A673 (cell line): ENCODE measurements around the gene EYS. TPM values are rescaled to one million over a fixed set of nuclear protein-coding genes. Genes with fewer than 3 reads are reported as not detected.

Experiments used
- BruUV-seq: library from RNA; stranded (reverse); fragments of 400-500 nt; replicated peaks from 2 replicates; lab custom pipeline; 2021; lab: Mats Ljungman, UMichigan
- CTCF ChIA-PET: fragments of 300-600 bp; sonication (Branson Sonifier 250); formaldehyde crosslinking; loops from one replicate; lab custom pipeline; 2022; ENCODE audit warnings: antibody characterized with exemption; lab: Charles Lee
- POLR2A ChIA-PET: fragments of 300-600 bp; sonication (Branson Sonifier 250); formaldehyde crosslinking; loops from one replicate; lab custom pipeline; 2022; ENCODE audit warnings: antibody characterized with exemption; ENCODE audit not compliant: low non-redundant PET; lab: Charles Lee
- DNase-seq: peaks from one replicate; pipeline ENCODE4 v3.0.0-alpha.2; 2015; ENCODE audit warnings: low spot score
- H3K27ac ChIP-seq: fragments of 200-600 bp; sonication (generic); 2 replicates; pipeline ENCODE4 v1.5.1; 2016; ENCODE audit warnings: mixed run types, low read depth, mild to moderate bottlenecking, mixed read lengths, antibody characterized with exemption, low read length; ENCODE audit not compliant: poor library complexity, severe bottlenecking
- H3K27me3 ChIP-seq: fragments of 200-600 bp; sonication (generic); replicated peaks from 2 replicates; pipeline ENCODE4 v1.6.1; 2017; ENCODE audit warnings: mixed run types, low read depth, mild to moderate bottlenecking, mixed read lengths, antibody characterized with exemption, low read length; ENCODE audit not compliant: insufficient read depth, poor library complexity
- H3K36me3 ChIP-seq: fragments of 200-600 bp; sonication (generic); 2 replicates; pipeline ENCODE4 v1.6.1; 2016; ENCODE audit warnings: mixed run types, mild to moderate bottlenecking, mixed read lengths, antibody characterized with exemption, low read length; ENCODE audit not compliant: insufficient read depth, poor library complexity, severe bottlenecking
- H3K4me1 ChIP-seq: fragments of 200-600 bp; sonication (generic); 2 replicates; pipeline ENCODE4 v1.6.1; 2017; ENCODE audit warnings: mixed run types, mild to moderate bottlenecking, mixed read lengths, antibody characterized with exemption, low read length; ENCODE audit not compliant: insufficient read depth, poor library complexity, severe bottlenecking
- H3K4me3 ChIP-seq: fragments of 200-600 bp; sonication (generic); 2 replicates; pipeline ENCODE4 v1.5.1; 2016; ENCODE audit warnings: low read depth, mixed run types, mild to moderate bottlenecking, mixed read lengths, low read length; ENCODE audit not compliant: poor library complexity, severe bottlenecking
- H3K9me3 ChIP-seq: fragments of 200-600 bp; sonication (generic); 2 replicates; pipeline ENCODE4 v1.6.1; 2016; ENCODE audit warnings: mixed run types, low read depth, mild to moderate bottlenecking, mixed read lengths, antibody characterized with exemption, low read length; ENCODE audit not compliant: poor library complexity, severe bottlenecking
- CTCF ChIP-seq: fragments of 300-800, 200-600 bp; sonication (generic); conservative IDR thresholded peaks from 2 replicates; pipeline ENCODE4 v1.5.1; 2017; ENCODE audit warnings: low read depth, mild to moderate bottlenecking, antibody characterized with exemption, low read length, moderate library complexity, mixed read lengths
- EZH2 ChIP-seq: fragments of 200-600 bp; sonication (generic); IDR thresholded peaks from 2 replicates; pipeline ENCODE4 v1.6.1; 2017; ENCODE audit warnings: borderline replicate concordance, low read depth, mild to moderate bottlenecking, mixed read lengths, antibody characterized with exemption, low read length; ENCODE audit not compliant: poor library complexity, severe bottlenecking
- intact Hi-C: fragments of 100-400 bp; cut with micrococcal nuclease; formaldehyde crosslinking; loops from one replicate; pipeline ENCODE4 v1.10.0; 2022; ENCODE audit not compliant: unreplicated experiment
- total RNA-seq: library from RNA; stranded (reverse); gene quantifications from 2 replicates; pipeline ENCODE4 v1.2.3, GENCODE V29; 2021

EYS gene
- total RNA-seq, 1 experiment from 2014 or later: 0.47 TPM

GRCh38 chr6:64803470-64804166, 903.4 kb downstream of the EYS start:
- H3K27me3 ChIP-seq: no peaks in the 10 kb centered on the region
- no peak overlapping the region for H3K4me3 ChIP-seq
- TF ChIP-seq CTCF (no peak), EZH2 (no peak)
- ChIA-PET CTCF (no interaction called here), POLR2A (no interaction called here)
- H3K36me3 ChIP-seq: no peaks in the 10 kb centered on the region
- H3K9me3 ChIP-seq: no peaks in the 10 kb centered on the region
- H3K4me1 ChIP-seq: no peaks in the 10 kb centered on the region
- BruUV-seq: no TSS peak
- no peak for DNase-seq
- no peak overlapping the region for H3K27ac ChIP-seq
- intact Hi-C loops: no loop called here

GRCh38 chr6:64792534-64792933, 914.5 kb downstream of the EYS start:
- Histone ChIP-seq H3K4me3 (no peak overlapping the region), H3K27ac (no peak overlapping the region), H3K36me3 (no peaks in the 10 kb centered on the region), H3K9me3 (no peaks in the 10 kb centered on the region), H3K27me3 (no peaks in the 10 kb centered on the region), H3K4me1 (peaks cover 18% of the 10 kb centered on the region)
- CTCF ChIA-PET: no interaction called here
- BruUV-seq: no TSS peak
- intact Hi-C loops: no loop called here
- no peak for TF ChIP-seq EZH2
- TF ChIP-seq CTCF: no peak
- POLR2A ChIA-PET: no interaction called here
- no peak for DNase-seq

GRCh38 chr6:64789476-64789875, 917.5 kb downstream of the EYS start:
- Histone ChIP-seq H3K27me3 (no peaks in the 10 kb centered on the region), H3K9me3 (peaks cover 1% of the 10 kb centered on the region), H3K4me3 (no peak overlapping the region), H3K36me3 (no peaks in the 10 kb centered on the region), H3K27ac (no peak overlapping the region), H3K4me1 (peaks cover 18% of the 10 kb centered on the region)
- DNase-seq: no peak
- CTCF ChIA-PET: no interaction called here
- intact Hi-C loops: no loop called here
- no TSS peak for BruUV-seq
- TF ChIP-seq CTCF (no peak), EZH2 (no peak)
- POLR2A ChIA-PET: no interaction called here
